HS-5 (cell line): ENCODE measurements around the gene STOX2.

Experiments used
- DNase-seq: peaks from one replicate; pipeline ENCODE4 v3.0.0-alpha.2; 2012; ENCODE audit warnings: low read depth

Gene STOX2

GRCh38 chr4:183888564-183888963 is 16.5 kb upstream of the STOX2 start:
- DNase-seq: no peak

GRCh38 chr4:183889190-183889589 is 15.9 kb upstream of the STOX2 start:
- no peak for DNase-seq

GRCh38 chr4:183897193-183897592 is 7.9 kb upstream of the STOX2 start:
- DNase-seq: no peak

- DNase-seq: no peak
Measured at GRCh38 chr4:183898456-183898855, 6.7 kb upstream of the STOX2 start.

- no peak for DNase-seq
Measured at GRCh38 chr4:183903021-183903760, 1.9 kb upstream of the STOX2 start.

- no peak for DNase-seq
Measured at GRCh38 chr4:183905593-183906488, 734 bp downstream of the STOX2 start.

- no peak for DNase-seq
Measured at GRCh38 chr4:183906489-183906738, 1.3 kb downstream of the STOX2 start.

GRCh38 chr4:183906739-183907651 is 1.9 kb downstream of the STOX2 start:
- no peak for DNase-seq

GRCh38 chr4:183907871-183908683 is 3.0 kb downstream of the STOX2 start:
- DNase-seq: no peak

GRCh38 chr4:183909187-183909586 is 4.1 kb downstream of the STOX2 start:
- DNase-seq: no peak

- no peak for DNase-seq
Measured at GRCh38 chr4:183909801-183910200, 4.7 kb downstream of the STOX2 start.

- DNase-seq: peak; percentile 65
Measured at GRCh38 chr4:183912585-183912984, 7.5 kb downstream of the STOX2 start.

GRCh38 chr4:183915976-183916375 is 10.9 kb downstream of the STOX2 start:
- DNase-seq: no peak

GRCh38 chr4:183918696-183919095 is 13.6 kb downstream of the STOX2 start:
- no peak for DNase-seq

GRCh38 chr4:183919141-183919540 is 14.0 kb downstream of the STOX2 start:
- DNase-seq: no peak

- DNase-seq: no peak
Measured at GRCh38 chr4:183920512-183920911, 15.4 kb downstream of the STOX2 start.

- no peak for DNase-seq
Measured at GRCh38 chr4:183921335-183921734, 16.2 kb downstream of the STOX2 start.

GRCh38 chr4:183924362-183925044 is 19.4 kb downstream of the STOX2 start:
- DNase-seq: no peak

- no peak for DNase-seq
Measured at GRCh38 chr4:183926950-183927349, 21.8 kb downstream of the STOX2 start.

GRCh38 chr4:183932576-183932975 is 27.5 kb downstream of the STOX2 start:
- DNase-seq: no peak

GRCh38 chr4:183934761-183935160 is 29.7 kb downstream of the STOX2 start:
- DNase-seq: no peak
